ENCODE measurements around the gene TSFM.
A peak's percentile ranks its signal among the peaks of the same experiment; 100 is the strongest.
"Not testable (repeated sequence)": the region's sequence is repeated elsewhere in the genome, so short reads cannot be mapped to it uniquely, and the experiment has no call there.

TSFM gene

DNA sequence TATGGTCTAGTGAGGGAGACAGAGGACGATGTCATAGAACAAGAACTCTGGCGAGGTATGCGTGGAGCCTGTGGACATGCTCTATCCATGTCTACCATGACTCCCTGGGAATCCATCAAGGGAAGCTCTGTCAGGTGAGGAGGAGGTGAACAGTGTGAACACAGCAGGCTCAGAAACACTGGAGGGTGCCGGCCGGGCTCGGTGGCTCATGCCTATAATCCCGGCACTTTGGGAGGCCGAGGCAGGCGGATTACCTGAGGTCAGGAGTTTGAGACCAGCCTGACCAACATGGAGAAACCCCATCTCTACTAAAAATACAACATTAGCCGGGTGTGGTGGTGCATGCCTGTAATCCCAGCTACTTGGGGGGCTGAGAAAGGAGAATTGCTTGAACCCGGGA, 8.0 kb upstream of the TSFM start:
- in situ Hi-C loops (cut with MboI; ENCODE audit: low pct_unique_long_range_greater_than_20kb, low sequenced_read_pairs); DNase-seq: not testable (repeated sequence)

DNA sequence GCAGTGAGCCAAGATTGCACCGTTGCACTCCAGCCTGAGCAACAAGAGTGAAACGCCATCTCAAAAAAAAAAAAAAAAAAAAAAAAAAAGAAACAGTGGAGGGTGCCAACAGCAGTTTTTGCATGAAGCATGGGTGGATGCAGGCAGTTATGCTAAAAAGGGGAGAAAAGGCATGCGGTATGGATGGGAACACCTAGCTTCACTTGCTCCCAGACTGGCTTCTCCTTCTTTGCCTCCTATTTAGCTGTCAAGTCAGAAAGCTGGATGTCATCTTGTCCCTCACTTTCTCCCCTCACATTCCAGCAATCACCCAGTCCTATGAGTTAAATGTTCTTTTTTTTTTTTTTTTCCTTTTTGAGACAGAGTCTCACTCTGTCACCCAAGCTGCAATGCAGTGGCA, 7.5 kb upstream of the TSFM start:
- in situ Hi-C loops (cut with MboI; ENCODE audit: low pct_unique_long_range_greater_than_20kb, low sequenced_read_pairs) = no loop called here
- DNase-seq = no peak

DNA sequence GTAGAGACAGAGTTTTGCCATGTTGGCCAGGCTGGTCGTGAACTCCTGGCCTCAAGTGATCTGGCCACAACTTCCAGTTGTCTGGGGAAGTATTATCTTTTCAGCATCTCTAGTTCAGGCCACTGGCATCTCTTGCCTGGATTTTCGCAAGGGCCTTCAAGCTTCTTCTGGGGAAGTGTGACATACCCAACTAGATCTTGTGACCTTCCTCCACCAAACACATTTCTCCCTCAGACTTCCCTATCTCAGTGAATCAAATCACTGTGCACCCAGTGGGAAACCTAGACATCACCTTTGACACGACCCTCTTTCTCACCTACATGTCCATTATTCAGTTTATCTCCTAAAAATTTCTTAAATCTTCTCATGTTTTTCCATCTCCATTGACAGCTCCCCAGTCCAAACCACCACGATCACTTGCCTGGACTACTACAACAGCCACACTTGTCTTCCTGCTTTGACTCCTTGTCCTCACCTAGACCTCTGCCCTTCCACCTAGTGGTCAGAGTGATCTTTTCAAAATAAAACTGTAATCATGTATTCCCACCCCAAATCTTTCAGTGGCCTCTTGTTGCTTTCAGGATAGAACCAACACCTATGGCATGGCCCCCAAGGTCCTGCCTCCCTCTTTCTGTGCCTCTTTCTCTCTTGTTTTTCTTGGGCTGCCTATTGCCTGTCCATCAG, 6.9 kb upstream of the TSFM start:
- DNase-seq = peak; percentile 34
- in situ Hi-C loops (cut with MboI; ENCODE audit: low pct_unique_long_range_greater_than_20kb, low sequenced_read_pairs) = no loop called here

DNA sequence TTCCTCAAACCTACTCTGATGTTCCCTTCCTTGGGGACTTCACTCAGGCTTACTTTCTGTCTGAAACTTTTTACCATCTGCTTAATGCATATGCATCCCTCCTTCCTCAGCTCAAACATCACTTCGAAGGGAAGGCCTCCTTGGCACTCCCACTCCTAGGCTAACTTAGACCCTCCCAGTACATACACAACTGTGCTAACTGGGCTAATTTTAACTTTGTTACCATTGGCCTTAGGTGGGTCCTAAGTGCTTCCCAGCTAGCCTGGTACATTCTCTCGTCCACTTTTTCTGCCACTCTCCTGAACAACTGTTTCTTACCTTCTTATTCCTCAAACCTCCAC, 6.4 kb upstream of the TSFM start:
- in situ Hi-C loops (cut with MboI; ENCODE audit: low pct_unique_long_range_greater_than_20kb, low sequenced_read_pairs) = no loop called here
- DNase-seq = no peak

DNA sequence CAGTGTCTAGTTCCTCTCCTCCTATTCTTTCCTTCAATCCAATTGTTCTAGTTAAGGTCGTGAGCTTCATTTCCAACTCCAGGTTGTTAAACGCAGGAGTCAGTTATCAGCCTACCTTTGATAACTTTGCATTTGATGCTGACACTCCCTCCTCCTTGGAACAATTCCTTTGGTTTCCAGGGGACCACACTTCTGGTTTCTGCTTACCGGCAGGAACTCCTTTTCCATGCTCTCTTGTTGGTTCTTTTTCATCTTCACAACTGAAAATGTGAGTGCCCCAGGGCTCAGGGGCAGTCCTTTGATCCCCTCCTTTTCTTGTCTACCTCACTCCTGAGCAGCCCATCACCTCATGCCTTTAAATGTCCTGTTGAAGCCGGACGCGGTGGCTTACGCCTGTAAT, 5.2 kb upstream of the TSFM start:
- in situ Hi-C loops (cut with MboI; ENCODE audit: low pct_unique_long_range_greater_than_20kb, low sequenced_read_pairs) = no loop called here
- DNase-seq = no peak

DNA sequence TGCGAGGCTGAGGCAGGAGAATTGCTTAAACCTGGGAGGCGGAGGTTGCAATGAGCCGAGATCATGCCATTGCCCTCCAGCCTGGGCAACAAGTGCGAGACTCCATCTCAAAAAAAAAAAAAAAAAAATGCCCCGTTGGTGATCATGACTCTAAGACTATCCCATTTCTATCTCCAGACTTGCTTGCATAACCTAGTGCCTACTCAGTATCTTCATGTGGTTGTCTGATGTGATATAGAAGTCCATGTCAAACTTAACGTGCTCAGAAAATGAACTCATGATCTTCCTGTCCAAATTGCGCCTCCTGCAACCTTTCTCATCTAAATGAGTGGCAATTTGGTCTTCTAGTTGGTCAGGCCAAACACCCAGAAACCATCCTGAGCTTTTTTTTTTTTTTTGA, 4.7 kb upstream of the TSFM start:
- in situ Hi-C loops (cut with MboI; ENCODE audit: low pct_unique_long_range_greater_than_20kb, low sequenced_read_pairs) = no loop called here
- DNase-seq = no peak

DNA sequence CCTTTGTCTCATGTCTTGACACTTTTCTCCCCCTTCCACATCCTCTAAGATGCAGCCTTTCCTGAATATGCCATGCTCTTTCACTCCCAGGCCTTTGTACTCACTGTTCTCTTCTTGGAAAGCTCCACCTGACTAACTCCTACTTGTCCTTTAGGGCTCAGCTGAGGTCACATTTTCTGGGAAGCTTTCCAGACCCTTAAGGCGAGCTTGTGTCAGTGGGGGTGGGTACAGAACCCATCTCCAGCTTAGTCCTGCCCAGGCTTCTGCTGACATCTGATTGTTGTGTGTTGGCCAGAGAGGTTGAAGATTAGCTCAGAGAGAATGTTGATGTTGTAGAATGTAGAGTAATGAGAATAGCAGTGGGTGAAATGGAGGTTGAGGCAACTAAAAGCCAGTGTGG, 2.9 kb upstream of the TSFM start:
- in situ Hi-C loops (cut with MboI; ENCODE audit: low pct_unique_long_range_greater_than_20kb, low sequenced_read_pairs) = no loop called here
- no peak for DNase-seq

DNA sequence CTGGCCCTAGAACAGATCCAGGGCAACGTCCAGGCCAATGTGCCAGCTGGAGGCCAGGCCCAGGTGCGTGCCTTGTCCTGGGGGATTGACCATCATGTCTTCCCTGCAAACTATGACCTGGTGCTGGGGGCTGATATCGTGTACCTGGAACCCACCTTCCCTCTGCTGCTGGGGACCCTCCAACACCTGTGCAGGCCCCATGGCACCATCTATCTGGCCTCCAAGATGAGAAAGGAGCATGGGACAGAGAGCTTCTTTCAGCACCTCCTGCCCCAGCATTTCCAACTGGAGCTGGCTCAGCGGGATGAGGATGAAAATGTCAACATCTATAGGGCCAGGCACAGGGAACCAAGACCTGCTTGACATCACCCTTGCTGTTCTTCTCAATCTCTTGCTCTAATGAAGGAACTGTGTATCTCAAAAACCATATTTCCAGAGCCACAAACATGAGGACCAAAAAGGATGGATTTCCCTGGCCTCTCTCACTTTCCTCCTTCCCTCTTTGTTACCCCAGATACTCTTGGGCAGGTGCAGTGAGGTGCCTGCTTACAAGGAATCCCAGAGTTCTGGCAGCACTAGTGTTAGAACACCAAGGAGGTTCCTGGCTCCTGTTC, 2.2 kb upstream of the TSFM start:
- no peak for DNase-seq
- in situ Hi-C loops (cut with MboI; ENCODE audit: low pct_unique_long_range_greater_than_20kb, low sequenced_read_pairs) = no loop called here

DNA sequence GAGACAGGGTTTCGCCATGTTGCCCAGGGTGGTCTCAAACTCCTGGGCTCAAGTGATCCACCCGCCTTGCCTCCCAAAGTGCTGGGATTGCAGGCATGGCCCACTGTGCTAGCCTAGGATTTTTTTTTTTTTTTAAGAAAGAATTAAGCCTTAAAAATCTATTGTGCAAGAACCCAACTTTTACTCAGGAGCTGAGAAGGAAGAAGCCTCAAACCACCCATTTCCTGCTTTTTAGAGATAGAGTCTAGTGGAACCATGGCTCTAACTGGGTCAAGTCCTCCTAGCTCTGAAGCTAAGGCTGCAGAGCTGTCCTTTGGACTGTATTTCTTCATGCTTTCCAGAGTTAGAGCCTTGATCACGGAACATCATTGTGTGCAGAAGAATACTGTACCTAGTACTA, 1.3 kb upstream of the TSFM start:
- DNase-seq = peak; percentile 44
- in situ Hi-C loops (cut with MboI; ENCODE audit: low pct_unique_long_range_greater_than_20kb, low sequenced_read_pairs) = no loop called here

DNA sequence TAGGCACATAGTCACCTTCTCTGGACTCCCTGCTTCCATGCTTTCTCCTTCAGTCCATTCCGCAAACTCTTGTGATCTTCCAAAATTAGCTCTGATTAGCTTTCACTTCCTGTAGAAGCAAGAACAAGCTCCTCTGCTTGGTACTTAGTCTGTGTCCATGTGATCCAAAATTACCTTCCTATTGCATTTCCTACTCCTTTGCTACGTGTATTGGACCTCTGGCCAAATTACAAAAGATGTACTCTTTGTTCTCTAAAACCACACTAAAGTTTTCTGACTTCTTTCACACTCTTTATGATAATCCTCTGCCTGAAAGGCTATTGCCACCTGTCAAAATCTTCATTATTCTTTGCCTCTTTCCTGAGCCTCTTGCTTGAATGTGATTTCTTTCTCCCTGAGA, 786 bp upstream of the TSFM start:
- in situ Hi-C loops (cut with MboI; ENCODE audit: low pct_unique_long_range_greater_than_20kb, low sequenced_read_pairs) = no loop called here

DNA sequence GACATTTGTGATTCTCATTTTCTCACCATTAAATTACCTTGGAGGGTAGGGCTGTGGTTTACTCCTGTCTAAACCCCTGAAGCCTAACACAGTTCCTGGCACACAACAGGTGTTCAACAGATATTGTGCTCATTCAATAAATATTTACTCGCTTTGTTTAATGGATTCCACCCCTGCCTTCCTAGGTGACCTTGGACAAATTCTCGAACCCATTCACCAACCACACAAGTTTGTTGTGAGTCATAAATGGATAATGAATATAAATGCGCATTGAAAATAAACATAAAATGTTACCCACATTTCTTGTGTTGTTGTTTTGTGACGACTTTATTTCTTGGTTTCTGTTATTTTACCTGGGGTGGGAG, 362 bp upstream of the TSFM start:
- DNase-seq = no peak
- in situ Hi-C loops (cut with MboI; ENCODE audit: low pct_unique_long_range_greater_than_20kb, low sequenced_read_pairs) = no loop called here

More for the DNA sequence above, 786 bp upstream of the TSFM start:
- no peak for DNase-seq

DNA sequence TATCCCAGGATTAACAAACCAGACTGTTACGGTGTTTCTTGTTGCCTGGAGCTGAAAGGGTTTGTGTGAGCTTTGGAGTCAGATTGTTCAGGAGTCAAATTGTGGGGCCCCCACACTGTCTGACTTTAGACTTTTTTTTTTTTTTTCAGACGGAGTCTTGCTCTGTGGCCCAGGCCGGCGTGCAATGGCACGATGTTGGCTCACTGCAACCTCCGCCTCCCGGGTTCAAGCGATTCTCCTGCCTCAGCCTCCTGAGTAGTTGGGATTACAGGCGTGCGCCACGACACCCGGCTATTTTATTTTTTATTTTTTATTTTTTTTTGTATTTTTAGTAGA, 847 bp downstream of the TSFM start:
- no peak for DNase-seq
- in situ Hi-C loops (cut with MboI; ENCODE audit: low pct_unique_long_range_greater_than_20kb, low sequenced_read_pairs) = no loop called here

DNA sequence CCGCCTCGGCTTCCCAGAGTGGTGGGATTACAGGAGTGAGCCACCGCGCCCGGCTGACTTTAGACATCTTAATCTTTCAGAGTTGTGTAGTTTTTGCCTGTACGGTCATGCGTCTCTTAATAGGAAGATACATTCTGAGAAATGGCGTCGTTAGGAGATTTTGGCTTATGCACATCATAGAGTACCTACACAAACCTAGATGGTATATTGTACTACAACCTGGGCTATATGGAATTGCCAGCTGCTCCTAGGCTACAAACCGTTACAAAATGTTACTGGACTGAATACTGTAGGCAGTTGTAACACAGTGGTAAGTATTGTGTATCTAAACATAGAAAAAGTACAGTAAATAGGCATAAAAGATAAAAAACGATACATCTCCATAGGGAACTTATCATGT, 1.3 kb downstream of the TSFM start:
- in situ Hi-C loops (cut with MboI; ENCODE audit: low pct_unique_long_range_greater_than_20kb, low sequenced_read_pairs) = no loop called here
- DNase-seq = no peak

DNA sequence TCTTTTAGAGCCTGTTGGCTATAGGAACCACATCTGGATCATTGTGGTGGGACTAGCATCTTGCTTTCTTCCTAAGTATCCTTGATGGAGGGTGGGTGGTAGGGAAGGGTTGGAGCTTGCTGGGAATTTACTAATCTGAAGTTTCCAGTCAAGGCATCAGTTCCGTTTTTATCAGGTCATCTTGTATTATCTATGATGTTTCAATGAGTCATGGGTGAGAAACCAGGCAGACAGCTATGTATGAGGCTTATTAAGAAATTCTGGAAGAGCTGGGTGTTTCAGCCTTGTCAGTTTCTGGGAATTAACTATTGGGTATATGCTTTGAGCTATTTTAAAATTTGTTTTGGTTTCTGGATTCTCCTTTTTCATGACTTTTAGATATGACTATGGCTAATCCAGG, 11.3 kb downstream of the TSFM start:
- in situ Hi-C loops (cut with MboI; ENCODE audit: low pct_unique_long_range_greater_than_20kb, low sequenced_read_pairs) = no loop called here
- no peak for DNase-seq

DNA sequence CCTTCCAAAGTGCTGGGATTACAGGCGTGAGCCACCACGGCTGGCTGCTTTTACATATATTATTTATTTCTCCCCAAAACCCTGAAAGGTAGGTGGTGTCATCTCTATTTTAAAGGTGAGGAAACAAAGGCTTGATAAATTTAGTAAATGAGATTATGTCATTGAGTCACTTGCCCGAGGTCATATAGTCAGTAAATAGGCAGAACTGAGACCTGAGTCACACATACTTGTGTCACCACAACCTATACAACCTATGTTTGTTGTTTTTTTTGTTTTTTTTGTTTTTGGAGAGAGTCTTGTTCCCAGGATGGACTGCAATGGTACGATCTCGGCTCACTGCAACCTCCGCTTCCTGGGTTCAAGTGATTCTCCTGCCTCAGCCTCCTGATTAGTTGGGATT, 12.8 kb downstream of the TSFM start:
- no peak for DNase-seq
- in situ Hi-C loops (cut with MboI; ENCODE audit: low pct_unique_long_range_greater_than_20kb, low sequenced_read_pairs) = no loop called here

DNA sequence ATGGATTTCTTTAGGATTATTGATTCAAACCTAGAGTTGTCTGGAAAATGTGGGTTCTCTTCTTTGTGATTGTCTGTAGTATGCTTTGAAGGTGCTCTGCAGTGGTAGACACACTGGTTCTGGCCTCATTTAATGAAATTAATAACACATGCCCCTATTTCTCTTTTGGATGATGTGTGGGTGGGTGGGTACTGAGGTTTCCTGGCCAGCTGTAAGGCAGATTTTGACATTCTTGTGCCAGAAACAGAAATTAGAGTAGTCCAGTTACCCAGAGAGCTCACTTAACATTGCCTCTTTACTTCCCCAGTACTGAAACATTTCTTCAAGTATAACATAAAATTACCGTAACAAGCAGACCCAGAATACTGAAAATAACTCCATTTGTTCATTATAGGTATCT, 14.4 kb downstream of the TSFM start:
- in situ Hi-C loops (cut with MboI; ENCODE audit: low pct_unique_long_range_greater_than_20kb, low sequenced_read_pairs) = no loop called here
- no peak for DNase-seq

DNA sequence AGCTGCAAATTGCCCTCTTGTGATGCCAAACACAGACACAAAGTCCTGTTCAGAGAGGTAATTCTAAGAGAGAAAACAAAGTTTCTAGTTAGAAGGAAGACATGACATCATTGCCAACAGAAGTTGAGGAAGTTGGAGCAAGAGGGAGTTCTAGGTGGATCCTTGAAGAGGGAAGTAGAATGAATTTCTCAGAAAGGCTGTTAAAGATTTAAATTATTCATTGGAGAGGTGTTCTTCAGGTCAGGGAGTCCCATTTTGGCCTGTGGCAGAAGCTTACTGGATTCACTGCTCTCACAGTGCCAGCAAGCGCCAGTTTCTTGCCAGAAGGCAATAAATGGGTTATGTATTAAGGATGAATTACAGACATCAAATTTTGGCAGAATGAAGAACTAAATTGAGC, 15.3 kb downstream of the TSFM start:
- in situ Hi-C loops (cut with MboI; ENCODE audit: low pct_unique_long_range_greater_than_20kb, low sequenced_read_pairs) = no loop called here

DNA sequence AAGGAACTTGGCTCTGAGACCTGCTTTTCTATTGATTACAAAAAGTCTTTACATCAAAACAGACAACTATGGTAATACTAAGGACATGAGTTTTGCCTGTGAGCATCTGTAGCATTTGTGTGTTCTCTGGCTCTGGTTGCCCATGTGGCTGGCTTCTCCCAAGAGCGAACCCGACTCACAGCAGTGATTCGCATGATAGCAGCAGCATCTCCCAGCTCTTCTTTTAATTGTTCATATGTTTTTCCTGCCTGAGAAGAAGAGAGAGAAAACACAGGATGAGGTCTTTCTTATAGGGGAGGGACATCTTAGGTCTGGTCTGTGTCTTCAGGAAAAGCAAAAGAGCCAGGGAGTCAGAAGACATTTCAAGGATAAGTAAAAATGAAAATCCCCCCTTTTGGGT, 18.4 kb downstream of the TSFM start:
- in situ Hi-C loops (cut with MboI; ENCODE audit: low pct_unique_long_range_greater_than_20kb, low sequenced_read_pairs) = no loop called here
- no peak for DNase-seq

More for the DNA sequence above, 15.3 kb downstream of the TSFM start:
- peak; percentile 60 for DNase-seq

DNA sequence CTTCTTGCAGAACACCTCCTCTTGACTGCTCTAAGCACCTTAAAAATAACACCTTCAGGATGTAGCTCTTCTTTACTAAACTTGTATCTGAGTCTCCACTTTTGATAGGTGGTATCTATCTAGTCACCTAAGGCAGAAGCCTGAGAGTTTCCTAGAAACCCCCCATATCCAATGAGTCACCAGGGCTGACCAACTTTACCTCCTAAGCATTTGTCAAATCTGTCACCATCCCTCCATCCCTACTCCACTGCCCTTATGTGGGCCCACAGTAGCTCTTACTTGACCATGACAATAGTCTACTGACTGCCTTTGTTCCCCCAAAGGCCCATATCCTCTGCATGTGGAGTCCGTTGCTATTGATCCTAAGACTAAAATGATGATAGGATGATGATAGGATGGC, 20.0 kb downstream of the TSFM start:
- no peak for DNase-seq
- in situ Hi-C loops (cut with MboI; ENCODE audit: low pct_unique_long_range_greater_than_20kb, low sequenced_read_pairs) = no loop called here

DNA sequence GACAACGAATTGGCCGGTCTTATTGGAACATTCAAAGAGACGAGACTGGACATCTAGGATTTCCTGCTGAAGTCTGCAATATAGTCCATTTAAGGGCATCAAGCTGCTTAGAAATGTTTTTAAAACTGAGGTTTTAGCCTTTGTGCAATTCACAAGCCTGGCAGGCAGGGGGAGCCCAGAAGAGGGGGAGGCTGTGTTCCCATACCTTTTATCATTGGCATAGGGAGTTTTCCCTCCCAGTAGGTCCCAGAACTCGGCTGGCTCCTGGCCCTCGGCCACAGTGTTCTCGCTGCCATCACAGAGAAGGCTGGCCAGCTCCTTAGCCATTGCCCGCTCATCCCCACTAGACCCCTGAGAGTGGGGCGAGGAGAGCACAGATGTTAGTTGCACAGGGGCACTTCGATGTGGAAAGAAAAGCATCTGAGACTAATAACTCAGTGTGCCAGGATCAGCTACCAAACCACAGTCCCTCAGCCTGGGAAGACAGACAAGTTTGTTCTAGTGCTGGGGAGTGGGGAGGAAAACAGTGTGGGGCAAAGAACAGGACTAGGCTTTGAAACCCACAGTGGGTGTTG, 20.8 kb downstream of the TSFM start:
- DNase-seq = peak; percentile 41
- in situ Hi-C loops (cut with MboI; ENCODE audit: low pct_unique_long_range_greater_than_20kb, low sequenced_read_pairs) = no loop called here

DNA sequence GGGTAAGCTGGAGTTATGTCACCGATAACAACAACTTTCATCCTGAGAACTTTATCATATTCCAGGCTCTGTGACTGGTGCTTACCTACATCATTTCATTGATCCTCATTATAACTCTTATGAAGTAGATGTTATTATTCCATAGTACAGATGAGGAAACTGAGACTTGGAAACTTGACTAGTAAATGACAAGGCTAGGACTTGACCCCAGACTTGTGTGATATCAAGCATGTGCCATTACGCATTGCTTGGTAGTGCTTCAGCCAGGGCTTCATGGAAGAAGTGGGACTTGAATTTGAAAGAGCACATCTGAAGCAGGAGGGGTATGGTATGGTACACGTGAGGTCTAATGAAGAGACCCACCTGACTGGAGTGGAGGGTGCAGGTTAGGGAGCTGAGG, 24.1 kb downstream of the TSFM start:
- no peak for DNase-seq
- in situ Hi-C loops (cut with MboI; ENCODE audit: low pct_unique_long_range_greater_than_20kb, low sequenced_read_pairs) = no loop called here
